PC-9 (cell line): Measurements from ENCODE around the gene FGF1. TPM values are rescaled to one million over a fixed set of nuclear protein-coding genes. Genes with fewer than 3 reads are reported as not detected.

ENCODE experiments used
- BruUV-seq: library from RNA; stranded (reverse); fragments of 400-500 nt; replicated peaks from 2 replicates; lab custom pipeline; 2021; lab: Mats Ljungman, UMichigan
- CTCF ChIA-PET: fragments of 300-600 bp; sonication (Branson Sonifier 250); formaldehyde crosslinking; loops from one replicate; lab custom pipeline; 2022; ENCODE audit warnings: antibody characterized with exemption; lab: Charles Lee
- POLR2A ChIA-PET: fragments of 300-600 bp; sonication (Branson Sonifier 250); formaldehyde crosslinking; loops from one replicate; lab custom pipeline; 2022; ENCODE audit warnings: antibody characterized with exemption; ENCODE audit not compliant: unreplicated experiment; lab: Charles Lee
- DNase-seq, 2 experiments: peaks; one replicate each; pipeline versions ENCODE4 v3.0.0 to v3.0.0-alpha.2; 2015 to 2022; ENCODE audit warnings: mixed read lengths in 1 of 2
- H2AFZ ChIP-seq: fragments of 200-600 bp; sonication (generic); 2 replicates; pipeline ENCODE4 v1.8.1; 2017; ENCODE audit warnings: antibody characterized with exemption
- H3F3A ChIP-seq: fragments of 200-600 bp; sonication (generic); 2 replicates; pipeline ENCODE4 v1.8.1; 2017; ENCODE audit warnings: antibody characterized with exemption, mild to moderate bottlenecking, low read depth; ENCODE audit not compliant: insufficient read depth
- H3K27ac ChIP-seq: fragments of 200-600 bp; sonication (generic); 2 replicates; pipeline ENCODE4 v1.6.1; 2016; ENCODE audit warnings: mixed run types
- H3K27me3 ChIP-seq: fragments of 200-600 bp; sonication (generic); 2 replicates; pipeline ENCODE4 v1.6.1; 2016; ENCODE audit warnings: low read depth, mixed run types; ENCODE audit not compliant: insufficient read depth
- H3K36me3 ChIP-seq: fragments of 200-600 bp; sonication (generic); 2 replicates; pipeline ENCODE4 v1.6.1; 2016; ENCODE audit warnings: low read depth, mixed run types
- H3K4me1 ChIP-seq: fragments of 200-600 bp; sonication (generic); replicated peaks from 2 replicates; pipeline ENCODE4 v1.6.1; 2016; ENCODE audit warnings: mixed run types; ENCODE audit not compliant: insufficient read depth
- H3K4me2 ChIP-seq: fragments of 200-600 bp; sonication (generic); 2 replicates; pipeline ENCODE4 v1.6.1; 2017; ENCODE audit warnings: mixed run types
- H3K4me3 ChIP-seq: fragments of 200-600 bp; sonication (generic); 2 replicates; pipeline ENCODE4 v1.6.1; 2016; ENCODE audit warnings: mixed run types
- H3K79me2 ChIP-seq: fragments of 200-600 bp; sonication (generic); 2 replicates; pipeline ENCODE4 v1.6.1; 2017; ENCODE audit warnings: low read depth, mixed run types
- H3K9me2 ChIP-seq: fragments of 200-600 bp; sonication (generic); 2 replicates; pipeline ENCODE4 v1.8.1; 2017; ENCODE audit warnings: mild to moderate bottlenecking; ENCODE audit not compliant: insufficient read depth
- H3K9me3 ChIP-seq: fragments of 200-600 bp; sonication (generic); 2 replicates; pipeline ENCODE4 v1.8.1; 2016; ENCODE audit warnings: low read depth; ENCODE audit not compliant: insufficient read depth
- H4K20me1 ChIP-seq: fragments of 200-600 bp; sonication (generic); 2 replicates; pipeline ENCODE4 v1.8.1; 2017; ENCODE audit not compliant: insufficient read depth
- EZH2 ChIP-seq: fragments of 200-600 bp; sonication (generic); IDR thresholded peaks from 2 replicates; pipeline ENCODE4 v1.8.0; 2017; ENCODE audit warnings: antibody characterized with exemption, low read depth
- intact Hi-C: fragments of 100-400 bp; cut with micrococcal nuclease; formaldehyde crosslinking; loops from one replicate; pipeline ENCODE4 v1.10.0; 2022; ENCODE audit not compliant: unreplicated experiment
- total RNA-seq: library from RNA; stranded (reverse); gene quantifications from 2 replicates; pipeline ENCODE4 v1.2.3, GENCODE V29; 2021
- TF ChIP-seq, protein P1 (sequence below): fragments of 200-600 bp; sonication (generic); conservative IDR thresholded peaks from 2 replicates; pipeline ENCODE4 v1.6.1; 2017; ENCODE audit warnings: mixed run types, antibody characterized with exemption, mild to moderate bottlenecking, moderate library complexity

Gene FGF1
- total RNA-seq, 1 experiment from 2014 or later: 0.44 TPM

DNA sequence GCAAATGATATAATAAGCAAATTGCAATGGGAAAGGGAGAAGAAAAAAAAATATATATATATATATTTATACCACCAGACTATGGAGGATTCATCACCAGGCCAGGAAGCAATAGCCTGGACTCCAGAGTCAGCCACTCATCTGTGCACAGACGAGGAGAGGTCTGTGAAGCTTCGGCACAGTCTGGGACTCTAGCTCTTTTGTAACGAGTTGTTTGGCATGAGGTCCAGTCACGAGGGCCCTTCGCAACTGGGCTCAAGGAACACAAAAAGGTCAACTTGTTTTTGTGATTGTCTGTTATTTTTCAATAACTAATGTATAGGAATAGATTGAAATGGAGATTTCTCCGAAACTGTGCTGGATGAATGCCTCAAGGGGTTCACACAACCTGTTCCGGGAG is 14.7 kb upstream of the FGF1 start:
- Histone ChIP-seq H3F3A (no peaks in the 10 kb centered on the region; the same call in 1 of the 2 replicates), H3K4me1 (peaks cover 12% of the 10 kb centered on the region), H3K4me3 (no peak overlapping the region), H3K27ac (no peak overlapping the region), H3K36me3 (no peaks in the 10 kb centered on the region), H3K9me2 (no peaks in the 10 kb centered on the region), H3K9me3 (no peaks in the 10 kb centered on the region), H3K4me2 (no peak overlapping the region), H4K20me1 (no peaks in the 10 kb centered on the region), H2AFZ (no peak overlapping the region), H3K27me3 (no peaks in the 10 kb centered on the region), H3K79me2 (no peaks in the 10 kb centered on the region)
- intact Hi-C loops: no loop called here
- POLR2A ChIA-PET: interaction anchor here (0.7 kb wide), 1 partner anchor 344 kb away, joined by 6 read pairs; no protein-coding TSS in a partner anchor
- DNase-seq: no peak
- BruUV-seq: no TSS peak
- TF ChIP-seq, protein P1, sequence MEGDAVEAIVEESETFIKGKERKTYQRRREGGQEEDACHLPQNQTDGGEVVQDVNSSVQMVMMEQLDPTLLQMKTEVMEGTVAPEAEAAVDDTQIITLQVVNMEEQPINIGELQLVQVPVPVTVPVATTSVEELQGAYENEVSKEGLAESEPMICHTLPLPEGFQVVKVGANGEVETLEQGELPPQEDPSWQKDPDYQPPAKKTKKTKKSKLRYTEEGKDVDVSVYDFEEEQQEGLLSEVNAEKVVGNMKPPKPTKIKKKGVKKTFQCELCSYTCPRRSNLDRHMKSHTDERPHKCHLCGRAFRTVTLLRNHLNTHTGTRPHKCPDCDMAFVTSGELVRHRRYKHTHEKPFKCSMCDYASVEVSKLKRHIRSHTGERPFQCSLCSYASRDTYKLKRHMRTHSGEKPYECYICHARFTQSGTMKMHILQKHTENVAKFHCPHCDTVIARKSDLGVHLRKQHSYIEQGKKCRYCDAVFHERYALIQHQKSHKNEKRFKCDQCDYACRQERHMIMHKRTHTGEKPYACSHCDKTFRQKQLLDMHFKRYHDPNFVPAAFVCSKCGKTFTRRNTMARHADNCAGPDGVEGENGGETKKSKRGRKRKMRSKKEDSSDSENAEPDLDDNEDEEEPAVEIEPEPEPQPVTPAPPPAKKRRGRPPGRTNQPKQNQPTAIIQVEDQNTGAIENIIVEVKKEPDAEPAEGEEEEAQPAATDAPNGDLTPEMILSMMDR: no peak
- no peak for TF ChIP-seq EZH2
- CTCF ChIA-PET: interaction anchor here (0.6 kb wide), 1 partner anchor 158 kb away, joined by 3 read pairs; no protein-coding TSS in a partner anchor

DNA sequence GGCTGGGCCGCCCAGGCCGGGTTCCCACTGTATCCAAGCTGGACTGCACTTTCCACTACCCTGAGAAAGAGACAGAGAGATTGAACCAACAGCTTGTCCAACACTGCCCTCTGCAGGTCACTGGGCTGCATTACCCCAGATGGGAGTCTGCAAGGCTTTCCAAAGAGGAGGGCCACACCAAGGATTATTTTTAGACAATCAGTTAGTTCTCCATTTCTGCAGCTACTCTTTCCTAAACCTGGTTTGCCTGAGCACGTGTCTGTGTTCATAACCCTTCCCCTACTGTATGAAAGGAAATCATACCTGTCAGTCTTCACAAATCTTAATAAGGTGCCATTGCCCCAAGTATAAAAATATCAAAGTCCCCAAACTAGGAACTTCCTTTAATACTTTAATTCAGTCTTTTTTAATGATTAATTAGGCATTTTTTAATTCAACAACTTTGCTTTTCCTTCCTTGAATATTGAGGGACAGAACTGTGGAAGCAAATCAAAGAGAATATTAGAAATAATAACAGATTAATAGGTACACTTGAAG is 13.4 kb upstream of the FGF1 start:
- no TSS peak for BruUV-seq
- Histone ChIP-seq H3K9me2 (no peaks in the 10 kb centered on the region), H3K27ac (no peak overlapping the region), H2AFZ (no peak overlapping the region), H3K9me3 (no peaks in the 10 kb centered on the region), H3K4me3 (no peak overlapping the region), H3K4me1 (peaks cover 12% of the 10 kb centered on the region), H3K4me2 (peak overlapping the region; percentile 10), H3F3A (no peaks in the 10 kb centered on the region; the same call in 1 of the 2 replicates), H3K79me2 (no peaks in the 10 kb centered on the region), H4K20me1 (no peaks in the 10 kb centered on the region), H3K27me3 (no peaks in the 10 kb centered on the region), H3K36me3 (no peaks in the 10 kb centered on the region)
- intact Hi-C loops: loop anchor here (1.0 to 10.0 kb wide), 7 partner anchors 44 to 707 kb away; partner anchors contain the start of gene SPRY4
- DNase-seq: peak; percentile 73 to 80
- POLR2A ChIA-PET: no interaction called here
- TF ChIP-seq EZH2: no peak
- TF ChIP-seq, protein P1: peak; percentile 98
- CTCF ChIA-PET: interaction anchor here (0.5 to 2.2 kb wide), 4 partner anchors 13 to 377 kb away, joined by 3 to 20 read pairs (median 5); partner anchors contain the start of gene FGF1

GRCh38 chr5:142698447-142699183 is 12.7 kb upstream of the FGF1 start:
- CTCF ChIA-PET: interaction anchor here (0.5 to 2.2 kb wide), 6 partner anchors 12 to 376 kb away, joined by 3 to 20 read pairs (median 4); partner anchors contain the start of gene FGF1
- no TSS peak for BruUV-seq

More at GRCh38 chr5:142698447-142699183, 12.7 kb upstream of the FGF1 start:
- Histone ChIP-seq H3F3A (no peaks in the 10 kb centered on the region; the same call in 1 of the 2 replicates), H3K36me3 (no peaks in the 10 kb centered on the region), H3K4me3 (no peak overlapping the region), H4K20me1 (no peaks in the 10 kb centered on the region), H3K9me3 (no peaks in the 10 kb centered on the region), H2AFZ (no peak overlapping the region), H3K4me1 (peaks cover 12% of the 10 kb centered on the region), H3K27me3 (no peaks in the 10 kb centered on the region), H3K4me2 (peak overlapping the region; percentile 10; the same call in 1 of the 2 replicates), H3K27ac (no peak overlapping the region), H3K79me2 (no peaks in the 10 kb centered on the region), H3K9me2 (no peaks in the 10 kb centered on the region)
- DNase-seq: no peak
- POLR2A ChIA-PET: no interaction called here
- TF ChIP-seq, protein P1: no peak
- TF ChIP-seq EZH2: no peak
- intact Hi-C loops: loop anchor here (1.0 to 10.0 kb wide), 7 partner anchors 43 to 706 kb away; partner anchors contain the start of gene SPRY4
